Esophagus squamous epithelium (tissue), 4 donors: Measurements from ENCODE around the gene CCDC43.

ENCODE experiments used
- CTCF ChIP-seq, 6 experiments: fragments of 450-650 bp in 4 of 6; fragments of 200-600 bp in 2 of 6; sonication (generic) in 2 of 6; IDR thresholded peaks; one replicate each; pipeline ENCODE4 v1.5.1; 2016 to 2019; ENCODE audit warnings: antibody characterized with exemption in 6 of 6, mild to moderate bottlenecking in 4 of 6, moderate library complexity in 4 of 6
- POLR2A ChIP-seq, 4 donors: fragments of 450-650 bp; IDR thresholded peaks; one replicate each; pipeline ENCODE4 v1.6.1; 2017; ENCODE audit warnings: antibody characterized with exemption in 4 of 4, mild to moderate bottlenecking in 4 of 4, moderate library complexity in 3 of 4

- TF ChIP-seq CTCF (IDR thresholded peaks at IDR 0.05) (no peak), POLR2A (IDR thresholded peaks at IDR 0.05) (no peak)
Measured at GRCh38 chr17:44673893-44674292, 15.7 kb downstream of the CCDC43 start.
